Stimulated activated memory B cell treated with anti-CD40 and anti-IgM and Interleukin-4, amounts not matched to agents 10 μg/mL and 1 μg/mL and 100 μg/mL, for 72 hours (primary cell): ENCODE data around the gene MT1A.

Source experiments
- ATAC-seq: fragments of 150-1000 bp; cut with Tn5 transposase; 2 replicates; pipeline ENCODE4 v1.10.0; 2021
- H3K27ac Mint-ChIP-seq: one replicate; pipeline ENCODE4 v1.8.0; 2022; ENCODE audit warnings: mild to moderate bottlenecking, mixed read lengths
- H3K27me3 Mint-ChIP-seq: one replicate; pipeline ENCODE4 v1.8.0; 2022; ENCODE audit warnings: mixed read lengths
- H3K36me3 Mint-ChIP-seq: one replicate; pipeline ENCODE4 v1.8.0; 2022; ENCODE audit warnings: mixed read lengths
- H3K4me1 Mint-ChIP-seq: one replicate; pipeline ENCODE4 v1.8.0; 2022; ENCODE audit warnings: mixed read lengths
- H3K4me3 Mint-ChIP-seq: one replicate; pipeline ENCODE4 v1.8.0; 2022; ENCODE audit warnings: mild to moderate bottlenecking, moderate library complexity, mixed read lengths
- H3K9me3 Mint-ChIP-seq: one replicate; pipeline ENCODE4 v1.8.0; 2022; ENCODE audit warnings: mixed read lengths

MT1A gene

DNA sequence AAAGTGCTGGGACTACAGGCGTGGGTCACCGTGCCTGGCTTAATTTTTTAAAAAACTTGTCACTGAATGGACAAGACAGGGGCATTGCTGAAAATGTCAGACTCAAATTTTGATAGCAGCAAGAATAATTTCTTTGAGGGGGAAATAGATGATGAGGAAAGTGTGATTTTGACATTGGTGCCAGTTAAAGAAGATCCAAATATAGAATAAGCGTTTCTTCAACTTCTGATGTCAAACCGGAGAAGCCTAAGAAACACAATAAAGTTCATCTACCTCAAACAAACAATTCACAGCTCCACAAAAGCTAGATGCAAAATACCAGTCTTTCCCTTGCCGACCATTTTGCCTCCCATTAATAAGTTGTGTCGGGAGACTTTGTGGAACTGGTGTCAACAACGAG is 48.3 kb downstream of the MT1A start:
- ATAC-seq, result no peak
- no peak overlapping the region for H3K27ac Mint-ChIP-seq
- peaks cover 8% of the 10 kb centered on the region for H3K9me3 Mint-ChIP-seq
- H3K27me3 Mint-ChIP-seq, result peaks cover 60% of the 10 kb centered on the region
- no peaks in the 10 kb centered on the region for H3K36me3 Mint-ChIP-seq
- H3K4me3 Mint-ChIP-seq, result no peak overlapping the region
- H3K4me1 Mint-ChIP-seq, result peaks cover 10% of the 10 kb centered on the region

DNA sequence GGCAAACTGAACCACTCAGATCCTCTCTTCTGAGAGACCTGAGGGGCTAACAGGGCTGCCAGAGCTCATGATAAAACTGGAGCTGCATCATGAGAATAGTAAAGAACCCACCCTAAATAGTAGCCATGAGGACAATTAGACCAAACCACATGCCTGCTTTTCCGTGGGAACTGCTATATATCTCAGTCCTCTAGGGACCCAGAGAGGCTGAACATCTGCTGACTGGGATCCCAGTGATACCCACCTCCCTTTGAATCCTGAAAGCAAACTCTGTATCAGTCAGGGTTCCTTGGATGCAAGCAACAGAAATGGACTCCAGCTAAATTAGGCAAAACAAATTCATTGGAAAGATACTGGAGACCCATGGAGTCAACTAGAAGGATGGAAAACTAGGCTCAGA is 50.3 kb downstream of the MT1A start:
- Mint-ChIP-seq H3K36me3 (no peaks in the 10 kb centered on the region), H3K4me1 (no peaks in the 10 kb centered on the region), H3K27ac (no peak overlapping the region), H3K4me3 (no peak overlapping the region), H3K27me3 (peaks cover 56% of the 10 kb centered on the region), H3K9me3 (peaks cover 8% of the 10 kb centered on the region)
- no peak for ATAC-seq

DNA sequence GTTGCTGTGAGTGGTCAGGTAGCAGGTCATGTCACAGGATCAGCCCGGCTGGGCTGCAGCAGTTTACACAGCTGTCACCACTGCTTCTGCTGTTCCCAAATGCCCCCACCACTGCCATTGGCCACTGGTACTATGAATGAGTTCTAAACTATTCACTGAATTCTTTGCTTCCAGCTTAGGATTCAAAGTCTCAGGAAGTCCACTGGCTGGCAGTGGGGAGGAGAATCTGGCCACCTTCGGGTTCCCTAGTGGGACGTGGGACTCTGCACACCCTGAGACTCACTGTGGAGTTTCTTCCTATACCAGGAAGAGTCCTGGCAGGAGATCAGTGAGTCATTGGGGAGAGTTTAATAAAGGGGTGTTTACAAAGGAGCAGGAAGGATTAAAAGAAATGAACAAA is 50.7 kb downstream of the MT1A start:
- H3K27me3 Mint-ChIP-seq, result peaks cover 52% of the 10 kb centered on the region
- H3K4me1 Mint-ChIP-seq, result no peaks in the 10 kb centered on the region
- H3K4me3 Mint-ChIP-seq, result no peak overlapping the region
- H3K27ac Mint-ChIP-seq, result no peak overlapping the region
- peaks cover 8% of the 10 kb centered on the region for H3K9me3 Mint-ChIP-seq
- no peak for ATAC-seq
- no peaks in the 10 kb centered on the region for H3K36me3 Mint-ChIP-seq
